ENCODE data around the gene FRAT1. TPM values are rescaled to one million over a fixed set of nuclear protein-coding genes. Genes with fewer than 3 reads are reported as not detected.

The FRAT1 gene
- total RNA-seq, 1 experiment from 2014 or later, result 1.9 TPM

GRCh38 chr10:97300980-97301379 lies 18.1 kb upstream of the FRAT1 start:
- no peaks in the 10 kb centered on the region for H3K27me3 Mint-ChIP-seq (ENCODE audit: insufficient read depth, unreplicated experiment)
- H3K4me1 Mint-ChIP-seq (ENCODE audit: insufficient read depth, unreplicated experiment), result no peaks in the 10 kb centered on the region
- ChIA-PET POLR2A (no interaction called here), CTCF (interaction anchor here (0.6 kb wide), 1 partner anchor 30 kb away, joined by 3 read pairs; no protein-coding TSS in a partner anchor)
- H3K27ac Mint-ChIP-seq (ENCODE audit: low read depth, unreplicated experiment), result no peak overlapping the region
- no TSS peak for BruUV-seq (replicated peaks)
- no peak for TF ChIP-seq CTCF (IDR thresholded peaks at IDR 0.05; ENCODE audit: unreplicated experiment)
- H3K4me3 Mint-ChIP-seq (ENCODE audit: unreplicated experiment), result no peak overlapping the region
- no peaks in the 10 kb centered on the region for H3K36me3 Mint-ChIP-seq (ENCODE audit: insufficient read depth, unreplicated experiment)
- no peaks in the 10 kb centered on the region for H3K9me3 Mint-ChIP-seq (ENCODE audit: unreplicated experiment)
- intact Hi-C loops (cut with micrococcal nuclease), result no loop called here
- no peak for DNase-seq (ENCODE audit: unreplicated experiment)

GRCh38 chr10:97302088-97302791 lies 16.8 kb upstream of the FRAT1 start:
- no peak for TF ChIP-seq CTCF (IDR thresholded peaks at IDR 0.05; ENCODE audit: unreplicated experiment)
- no peaks in the 10 kb centered on the region for H3K9me3 Mint-ChIP-seq (ENCODE audit: unreplicated experiment)
- ChIA-PET POLR2A (interaction anchor here (1.1 kb wide), 1 partner anchor 13 kb away, joined by 3 read pairs; no protein-coding TSS in a partner anchor), CTCF (no interaction called here)
- BruUV-seq (replicated peaks), result no TSS peak
- H3K27ac Mint-ChIP-seq (ENCODE audit: low read depth, unreplicated experiment), result no peak overlapping the region
- H3K27me3 Mint-ChIP-seq (ENCODE audit: insufficient read depth, unreplicated experiment), result no peaks in the 10 kb centered on the region
- intact Hi-C loops (cut with micrococcal nuclease), result no loop called here
- no peak for DNase-seq (ENCODE audit: unreplicated experiment)
- no peaks in the 10 kb centered on the region for H3K4me1 Mint-ChIP-seq (ENCODE audit: insufficient read depth, unreplicated experiment)
- H3K4me3 Mint-ChIP-seq (ENCODE audit: unreplicated experiment), result no peak overlapping the region
- H3K36me3 Mint-ChIP-seq (ENCODE audit: insufficient read depth, unreplicated experiment), result no peaks in the 10 kb centered on the region

- Mint-ChIP-seq H3K4me1 (ENCODE audit: insufficient read depth, unreplicated experiment) (no peaks in the 10 kb centered on the region), H3K27me3 (ENCODE audit: insufficient read depth, unreplicated experiment) (no peaks in the 10 kb centered on the region), H3K36me3 (ENCODE audit: insufficient read depth, unreplicated experiment) (no peaks in the 10 kb centered on the region), H3K4me3 (ENCODE audit: unreplicated experiment) (no peak overlapping the region), H3K27ac (ENCODE audit: low read depth, unreplicated experiment) (no peak overlapping the region), H3K9me3 (ENCODE audit: unreplicated experiment) (no peaks in the 10 kb centered on the region)
- CTCF ChIA-PET, result interaction anchor here (2.0 kb wide), 1 partner anchor 25 kb away, joined by 7 read pairs; no protein-coding TSS in a partner anchor
- POLR2A ChIA-PET, result no interaction called here
- BruUV-seq (replicated peaks), result no TSS peak
- TF ChIP-seq CTCF (IDR thresholded peaks at IDR 0.05; ENCODE audit: unreplicated experiment), result no peak
- intact Hi-C loops (cut with micrococcal nuclease), result no loop called here
- DNase-seq (ENCODE audit: unreplicated experiment), result no peak
Observed at GRCh38 chr10:97307441-97307840, 11.6 kb upstream of the FRAT1 start.

GRCh38 chr10:97307866-97308780 lies 10.9 kb upstream of the FRAT1 start:
- DNase-seq (ENCODE audit: unreplicated experiment), result no peak
- no peak for TF ChIP-seq CTCF (IDR thresholded peaks at IDR 0.05; ENCODE audit: unreplicated experiment)
- intact Hi-C loops (cut with micrococcal nuclease), result no loop called here
- no peaks in the 10 kb centered on the region for H3K27me3 Mint-ChIP-seq (ENCODE audit: insufficient read depth, unreplicated experiment)
- H3K9me3 Mint-ChIP-seq (ENCODE audit: unreplicated experiment), result no peaks in the 10 kb centered on the region
- no peak overlapping the region for H3K4me3 Mint-ChIP-seq (ENCODE audit: unreplicated experiment)
- no peaks in the 10 kb centered on the region for H3K4me1 Mint-ChIP-seq (ENCODE audit: insufficient read depth, unreplicated experiment)
- ChIA-PET CTCF (interaction anchor here (0.5 to 2.0 kb wide), 4 partner anchors 24 to 672 kb away, joined by 3 to 7 read pairs (median 4); no protein-coding TSS in a partner anchor), POLR2A (interaction anchor here (0.7 kb wide), 1 partner anchor 92 kb away, joined by 4 read pairs; no protein-coding TSS in a partner anchor)
- BruUV-seq (replicated peaks), result no TSS peak
- H3K36me3 Mint-ChIP-seq (ENCODE audit: insufficient read depth, unreplicated experiment), result no peaks in the 10 kb centered on the region
- no peak overlapping the region for H3K27ac Mint-ChIP-seq (ENCODE audit: low read depth, unreplicated experiment)

All from MCF 10A (cell line).